K562 (cell line): ENCODE measurements around the gene OGDH. TPM values are rescaled to one million over a fixed set of nuclear protein-coding genes. Genes with fewer than 3 reads are reported as not detected.

Experiments used
- ATAC-seq: fragments of 200-7000 bp; cut with Tn5 transposase; 3 replicates; pipeline ENCODE4 v1.9.1; 2020; ENCODE audit warnings: moderate library complexity
- BruUV-seq: library from RNA; stranded (reverse); fragments of 400-500 nt; replicated peaks from 2 replicates; lab custom pipeline; 2021; lab: Mats Ljungman, UMichigan
- CTCF ChIA-PET: fragments of 300-600 bp; formaldehyde crosslinking; extraction: SDS; loops from one replicate; lab custom pipeline; 2021; ENCODE audit warnings: low intra/inter-chr PET ratio; lab: Yijun Ruan, JAX
- POLR2A ChIA-PET: fragments of 300-600, 350-650 bp; sonication (Branson Sonifier 250); formaldehyde crosslinking; extraction: SDS; loops from one replicate; lab custom pipeline; 2021; ENCODE audit warnings: antibody characterized with exemption, inconsistent platforms; lab: Yijun Ruan, JAX
- DNase-seq, 4 experiments: peaks; one replicate each; pipeline versions ENCODE4 v3.0.0 to v3.0.0-alpha.2; 2011 to 2018; ENCODE audit warnings: low spot score in 3 of 4, mixed read lengths in 3 of 4; ENCODE audit errors: extremely low read depth in 1 of 4
- FAIRE-seq: peaks from 2 replicates; lab custom pipeline; 2011; peaks lifted over from hg19 to GRCh38; lab: Jason Lieb, UNC
- H2AFZ ChIP-seq: 2 replicates; pipeline ENCODE4 v1.6.0; 2011; ENCODE audit warnings: low read depth, low read length, control low read depth, inconsistent platforms
- H3K27ac ChIP-seq: fragments of 200-600 bp; 3 replicates; pipeline ENCODE4 v1.8.0; 2011; ENCODE audit warnings: low read depth, mild to moderate bottlenecking, control low read depth, inconsistent platforms, low read length, moderate library complexity, mixed read lengths; ENCODE audit errors: extremely low read depth
- H3K27me3 ChIP-seq, 2 experiments: fragments of 300-600 bp in 1 of 2; 2 replicates in 1 of 2; 3 replicates in 1 of 2; pipeline versions ENCODE4 v1.6.0 to v1.8.0; 2011; ENCODE audit warnings: inconsistent platforms in 2 of 2, low read length in 2 of 2, mild to moderate bottlenecking in 1 of 2, mixed read lengths in 1 of 2, moderate library complexity in 1 of 2; ENCODE audit not compliant: control insufficient read depth in 2 of 2, insufficient read depth in 2 of 2
- H3K36me3 ChIP-seq: fragments of 300-600 bp; 3 replicates; pipeline ENCODE4 v1.8.0; 2011; ENCODE audit warnings: mild to moderate bottlenecking, low read length, inconsistent platforms; ENCODE audit not compliant: control insufficient read depth, insufficient read depth
- H3K4me1 ChIP-seq, 2 experiments: fragments of 200-600 bp in 1 of 2; replicated peaks in 1 of 2; 2 replicates in 1 of 2; 3 replicates in 1 of 2; pipeline versions ENCODE4 v1.5.1 to v1.8.0; 2011; ENCODE audit warnings: inconsistent platforms in 2 of 2, low read length in 2 of 2, mild to moderate bottlenecking in 1 of 2, mixed read lengths in 1 of 2, moderate library complexity in 1 of 2; ENCODE audit not compliant: control insufficient read depth in 2 of 2, insufficient read depth in 2 of 2
- H3K4me2 ChIP-seq: 2 replicates; pipeline ENCODE4 v1.6.1; 2011; ENCODE audit warnings: low read length, control low read depth, inconsistent platforms, mixed read lengths; ENCODE audit not compliant: insufficient read depth
- H3K4me3 ChIP-seq: fragments of 200-600 bp; sonication (generic), shearing (Covaris generic); 2 replicates; pipeline ENCODE4 v1.5.1; 2016; ENCODE audit warnings: control low read depth, inconsistent platforms
- H3K79me2 ChIP-seq: fragments of 200-600 bp; 3 replicates; pipeline ENCODE4 v1.8.0; 2011; ENCODE audit warnings: low read length, inconsistent platforms; ENCODE audit not compliant: control insufficient read depth, insufficient read depth
- H3K9ac ChIP-seq, 2 experiments: 2 replicates each; pipeline versions ENCODE4 v1.6.0 to v1.6.1; 2011; ENCODE audit warnings: low read depth in 2 of 2, low read length in 2 of 2, control low read depth in 1 of 2, inconsistent platforms in 1 of 2, mild to moderate bottlenecking in 1 of 2, mixed read lengths in 1 of 2; ENCODE audit not compliant: insufficient read depth in 1 of 2
- H3K9me1 ChIP-seq: one replicate; pipeline ENCODE4 v1.6.0; 2011; ENCODE audit warnings: inconsistent platforms, mild to moderate bottlenecking, low read length, moderate library complexity; ENCODE audit not compliant: control insufficient read depth, insufficient read depth
- H3K9me3 ChIP-seq: replicated peaks from 2 replicates; pipeline ENCODE4 v1.5.1; 2011; ENCODE audit warnings: low read depth, low read length, inconsistent platforms; ENCODE audit not compliant: control insufficient read depth, insufficient read depth
- H4K20me1 ChIP-seq: replicated peaks from 2 replicates; pipeline ENCODE4 v1.6.1; 2011; ENCODE audit warnings: low read length, inconsistent platforms, mixed read lengths; ENCODE audit not compliant: control insufficient read depth, insufficient read depth
- ASH1L ChIP-seq: fragments of 450-650 bp; IDR thresholded peaks from 2 replicates; pipeline ENCODE4 v1.6.1; 2018; ENCODE audit warnings: borderline replicate concordance, mild to moderate bottlenecking, low read depth; ENCODE audit not compliant: partially characterized antibody
- BRCA1 ChIP-seq, 2 experiments: fragments of 450-650 bp in 1 of 2; sonication (generic) in 1 of 2; formaldehyde crosslinking in 1 of 2; IDR thresholded peaks; 2 replicates each; pipeline versions ENCODE4 v1.5.0 to v1.6.1; 2017 to 2020; ENCODE audit warnings: mild to moderate bottlenecking in 1 of 2, missing genetic modification reagents in 1 of 2
- FOSL1 ChIP-seq: fragments of 200-800 bp; sonication (Bioruptor generic); conservative IDR thresholded peaks from 2 replicates; pipeline ENCODE4 v1.6.1; 2016; ENCODE audit warnings: missing genetic modification characterization, missing compliant biosample characterization
- HNRNPK ChIP-seq: fragments of 200-400 bp; formaldehyde crosslinking; IDR thresholded peaks from one replicate; pipeline ENCODE4 v1.6.1; 2018; ENCODE audit warnings: mild to moderate bottlenecking, low read depth, low read length; ENCODE audit not compliant: poor library complexity, severe bottlenecking
- SMAD3 ChIP-seq: fragments of 450-650 bp; formaldehyde crosslinking; conservative IDR thresholded peaks from 2 replicates; pipeline ENCODE4 v1.4.0; 2020; ENCODE audit warnings: mild to moderate bottlenecking
- ZBTB8A ChIP-seq: fragments of 450-650 bp; IDR thresholded peaks from 2 replicates; pipeline ENCODE4 v1.6.1; 2018; ENCODE audit warnings: mild to moderate bottlenecking, moderate library complexity; ENCODE audit not compliant: partially characterized antibody
- ZFP1 ChIP-seq: fragments of 450-650 bp; formaldehyde crosslinking; IDR thresholded peaks from 2 replicates; pipeline ENCODE4 v1.4.0; 2020; ENCODE audit warnings: mild to moderate bottlenecking, mixed read lengths
- ZNF76 ChIP-seq: fragments of 250-450 bp; sonication (Bioruptor Pico); IDR thresholded peaks from 2 replicates; pipeline ENCODE4 v1.4.0; 2020; ENCODE audit warnings: mild to moderate bottlenecking, moderate library complexity, borderline replicate concordance
- ZNF778 ChIP-seq: fragments of 450-650 bp; formaldehyde crosslinking; IDR thresholded peaks from 2 replicates; pipeline ENCODE4 v1.4.0; 2020; ENCODE audit warnings: mild to moderate bottlenecking, moderate library complexity
- WGBS: fragments of 100-300 bp; shearing (Covaris generic); methylation state at CpG from one replicate; pipeline ENCODE4 v1.1.6; 2016; ENCODE audit warnings: low coverage, mixed read lengths; ENCODE audit not compliant: insufficient coverage; ENCODE audit errors: missing lambda C conversion rate; 5-methylcytosine and 5-hydroxymethylcytosine counted together
- in situ Hi-C: fragments of 300-500 bp; cut with MboI; formaldehyde crosslinking; loops from 4 replicates; pipeline ENCODE4 v1.15.0; 2018; ENCODE audit warnings: inconsistent platforms, mixed read lengths
- intact Hi-C: fragments of 100-400 bp; cut with micrococcal nuclease; formaldehyde crosslinking; loops from 2 replicates; pipeline ENCODE4 v1.14.2; 2022
- polyA plus RNA-seq, 8 experiments: library from polyadenylated mRNA; depleted of rRNA in 4 of 8; stranded (reverse) in 5 of 8; unstranded in 3 of 8; fragments of >200 nt; fragmentation: Nextera tagmentation in 2 of 8; fragmentation: Illumina TruSeq in 1 of 8; extraction: Ambion mirVana in 2 of 8; extraction: Trizol in 1 of 8; gene quantifications; 2 replicates each; pipeline versions ENCODE4 v1.2.1 to v1.2.3, GENCODE V29; 2011 to 2014; ENCODE audit warnings: inconsistent platforms in 1 of 8, missing spikeins in 1 of 8
- total RNA-seq, 7 experiments: library from RNA; depleted of rRNA in 6 of 7; stranded (reverse); fragments of >200 nt in 6 of 7; fragmentation: Illumina TruSeq in 2 of 7; extraction: Trizol in 2 of 7; gene quantifications; 2 replicates each; pipeline versions ENCODE4 v1.2.1 to v1.2.3, GENCODE V29; 2011 to 2021; ENCODE audit warnings: low replicate concordance in 1 of 7
- TF ChIP-seq, protein P1 (sequence below): sonication (generic); formaldehyde crosslinking; IDR thresholded peaks from 2 replicates; pipeline ENCODE4 v1.9.0; 2022; ENCODE audit warnings: mild to moderate bottlenecking, missing genetic modification reagents
- TF ChIP-seq, protein P2 (sequence below): fragments of 200-800 bp; sonication (Bioruptor generic); IDR thresholded peaks from 2 replicates; pipeline ENCODE4 v1.6.1; 2016; ENCODE audit warnings: missing genetic modification characterization, missing compliant biosample characterization

OGDH gene
- total and polyA plus RNA-seq, 9 of the 15 experiments (the other 6 are each of a cell fraction or from before 2014, with no cell fraction given): 3.1 to 80.3 (median 23.5) TPM

DNA sequence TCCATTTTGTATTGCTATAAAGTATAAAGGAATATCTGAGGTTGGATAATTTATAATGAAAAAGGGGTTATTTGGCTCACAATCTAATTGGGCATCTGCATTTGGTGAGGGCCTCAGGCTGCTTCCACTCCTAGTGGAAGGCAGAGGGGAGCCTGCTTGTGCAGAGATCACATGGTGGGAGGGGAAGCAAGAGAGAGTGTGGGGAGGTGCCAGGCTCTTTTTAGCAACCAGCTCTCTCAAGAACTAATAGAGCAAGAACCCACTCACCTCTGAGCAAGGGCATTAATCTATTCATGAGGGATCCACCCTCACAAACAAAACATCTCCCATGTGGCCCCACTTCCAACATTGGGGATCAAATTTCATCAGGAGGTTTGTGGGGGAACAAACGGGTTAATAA lies 64.6 kb downstream of the OGDH start:
- H3K36me3 ChIP-seq: peaks cover 65% of the 10 kb centered on the region; the same call in 2 of the 3 replicates
- no TSS peak for BruUV-seq
- intact Hi-C loops: no loop called here

More for the DNA sequence above, 64.6 kb downstream of the OGDH start:
- FAIRE-seq (no peak), ATAC-seq (no peak), DNase-seq (no peak)
- in situ Hi-C loops: no loop called here
- H3K27me3 ChIP-seq: no peaks in the 10 kb centered on the region
- ChIA-PET POLR2A (no interaction called here), CTCF (no interaction called here)
- H3K4me3 ChIP-seq: no peak overlapping the region
- H3K79me2 ChIP-seq: no peaks in the 10 kb centered on the region
- no peaks in the 10 kb centered on the region for H4K20me1 ChIP-seq
- no peak overlapping the region for H3K9ac ChIP-seq
- H3K27ac ChIP-seq: no peak overlapping the region
- WGBS: 83% methylated on average over 1 of the region's 1 CpG
- H2AFZ ChIP-seq: no peak overlapping the region
- TF ChIP-seq ZNF76 (CRISPR knock-in tag): no peak
- TF ChIP-seq, protein P1, sequence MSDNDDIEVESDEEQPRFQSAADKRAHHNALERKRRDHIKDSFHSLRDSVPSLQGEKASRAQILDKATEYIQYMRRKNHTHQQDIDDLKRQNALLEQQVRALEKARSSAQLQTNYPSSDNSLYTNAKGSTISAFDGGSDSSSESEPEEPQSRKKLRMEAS (CRISPR knock-in tag): no peak
- no peak for TF ChIP-seq ZFP1
- no peak for TF ChIP-seq SMAD3
- TF ChIP-seq ZBTB8A: no peak
- no peak for TF ChIP-seq HNRNPK
- TF ChIP-seq ASH1L: no peak
- TF ChIP-seq FOSL1: no peak
- TF ChIP-seq, protein P2, sequence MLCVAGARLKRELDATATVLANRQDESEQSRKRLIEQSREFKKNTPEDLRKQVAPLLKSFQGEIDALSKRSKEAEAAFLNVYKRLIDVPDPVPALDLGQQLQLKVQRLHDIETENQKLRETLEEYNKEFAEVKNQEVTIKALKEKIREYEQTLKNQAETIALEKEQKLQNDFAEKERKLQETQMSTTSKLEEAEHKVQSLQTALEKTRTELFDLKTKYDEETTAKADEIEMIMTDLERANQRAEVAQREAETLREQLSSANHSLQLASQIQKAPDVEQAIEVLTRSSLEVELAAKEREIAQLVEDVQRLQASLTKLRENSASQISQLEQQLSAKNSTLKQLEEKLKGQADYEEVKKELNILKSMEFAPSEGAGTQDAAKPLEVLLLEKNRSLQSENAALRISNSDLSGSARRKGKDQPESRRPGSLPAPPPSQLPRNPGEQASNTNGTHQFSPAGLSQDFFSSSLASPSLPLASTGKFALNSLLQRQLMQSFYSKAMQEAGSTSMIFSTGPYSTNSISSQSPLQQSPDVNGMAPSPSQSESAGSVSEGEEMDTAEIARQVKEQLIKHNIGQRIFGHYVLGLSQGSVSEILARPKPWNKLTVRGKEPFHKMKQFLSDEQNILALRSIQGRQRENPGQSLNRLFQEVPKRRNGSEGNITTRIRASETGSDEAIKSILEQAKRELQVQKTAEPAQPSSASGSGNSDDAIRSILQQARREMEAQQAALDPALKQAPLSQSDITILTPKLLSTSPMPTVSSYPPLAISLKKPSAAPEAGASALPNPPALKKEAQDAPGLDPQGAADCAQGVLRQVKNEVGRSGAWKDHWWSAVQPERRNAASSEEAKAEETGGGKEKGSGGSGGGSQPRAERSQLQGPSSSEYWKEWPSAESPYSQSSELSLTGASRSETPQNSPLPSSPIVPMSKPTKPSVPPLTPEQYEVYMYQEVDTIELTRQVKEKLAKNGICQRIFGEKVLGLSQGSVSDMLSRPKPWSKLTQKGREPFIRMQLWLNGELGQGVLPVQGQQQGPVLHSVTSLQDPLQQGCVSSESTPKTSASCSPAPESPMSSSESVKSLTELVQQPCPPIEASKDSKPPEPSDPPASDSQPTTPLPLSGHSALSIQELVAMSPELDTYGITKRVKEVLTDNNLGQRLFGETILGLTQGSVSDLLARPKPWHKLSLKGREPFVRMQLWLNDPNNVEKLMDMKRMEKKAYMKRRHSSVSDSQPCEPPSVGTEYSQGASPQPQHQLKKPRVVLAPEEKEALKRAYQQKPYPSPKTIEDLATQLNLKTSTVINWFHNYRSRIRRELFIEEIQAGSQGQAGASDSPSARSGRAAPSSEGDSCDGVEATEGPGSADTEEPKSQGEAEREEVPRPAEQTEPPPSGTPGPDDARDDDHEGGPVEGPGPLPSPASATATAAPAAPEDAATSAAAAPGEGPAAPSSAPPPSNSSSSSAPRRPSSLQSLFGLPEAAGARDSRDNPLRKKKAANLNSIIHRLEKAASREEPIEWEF (CRISPR knock-in tag): no peak
- no peak for TF ChIP-seq ZNF778 (CRISPR knock-in tag)
- TF ChIP-seq BRCA1 (IDR thresholded peaks at IDR 0.05): no peak
- TF ChIP-seq BRCA1 (CRISPR knock-in tag; IDR thresholded peaks at IDR 0.05): no peak
- H3K9me3 ChIP-seq: no peaks in the 10 kb centered on the region
- no peak overlapping the region for H3K4me2 ChIP-seq
- no peaks in the 10 kb centered on the region for H3K4me1 ChIP-seq
- H3K9me1 ChIP-seq: no peaks in the 10 kb centered on the region
